HepG2 (cell line): ENCODE measurements around the gene EHD4. TPM values are rescaled to one million over a fixed set of nuclear protein-coding genes. Genes with fewer than 3 reads are reported as not detected.

Source experiments
- ATAC-seq: fragments of 200-7000 bp; cut with Tn5 transposase; 3 replicates; pipeline ENCODE4 v1.9.1; 2020; ENCODE audit warnings: mild to moderate bottlenecking, moderate library complexity
- BruUV-seq: library from RNA; stranded (reverse); fragments of 400-500 nt; replicated peaks from 2 replicates; lab custom pipeline; 2021; lab: Mats Ljungman, UMichigan
- CTCF ChIA-PET: fragments of 300-600 bp; formaldehyde crosslinking; extraction: SDS; loops from one replicate; lab custom pipeline; 2021; ENCODE audit warnings: low total read pairs, inconsistent platforms, low intra/inter-chr PET ratio; lab: Yijun Ruan, JAX
- POLR2A ChIA-PET: fragments of 350-600 bp; sonication (Branson Sonifier 250); formaldehyde crosslinking; loops from one replicate; lab custom pipeline; 2020; ENCODE audit warnings: antibody characterized with exemption, inconsistent platforms; lab: Yijun Ruan, JAX
- DNase-seq: peaks from one replicate; pipeline ENCODE4 v3.0.0-alpha.2; 2015; ENCODE audit warnings: low spot score
- FAIRE-seq: peaks from 3 replicates; lab custom pipeline; 2011; peaks lifted over from hg19 to GRCh38; lab: Jason Lieb, UNC
- H2AFZ ChIP-seq: one replicate; pipeline ENCODE4 v1.6.1; 2011; ENCODE audit warnings: low read length, inconsistent platforms
- H3K27ac ChIP-seq: fragments of 300-600 bp; 3 replicates; pipeline ENCODE4 v1.8.0; 2011; ENCODE audit warnings: mixed run types, mild to moderate bottlenecking, mixed read lengths, low read length, inconsistent platforms; ENCODE audit not compliant: insufficient read depth; ENCODE audit errors: extremely low read length
- H3K27me3 ChIP-seq, 2 experiments: fragments of 200-600 bp in 1 of 2; 2 replicates in 1 of 2; 3 replicates in 1 of 2; pipeline versions ENCODE4 v1.6.0 to v1.8.0; 2011; ENCODE audit warnings: low read length in 2 of 2, mild to moderate bottlenecking in 2 of 2, moderate library complexity in 2 of 2, inconsistent platforms in 1 of 2; ENCODE audit not compliant: insufficient read depth in 2 of 2, control insufficient read depth in 1 of 2
- H3K36me3 ChIP-seq, 2 experiments: fragments of 200-600 bp in 1 of 2; replicated peaks in 1 of 2; 2 replicates in 1 of 2; 3 replicates in 1 of 2; pipeline versions ENCODE4 v1.5.1 to v1.8.0; 2011; ENCODE audit warnings: low read length in 2 of 2, inconsistent platforms in 1 of 2; ENCODE audit not compliant: insufficient read depth in 2 of 2, control insufficient read depth in 1 of 2
- H3K4me1 ChIP-seq: 2 replicates; pipeline ENCODE4 v1.5.1; 2012; ENCODE audit warnings: low read length, inconsistent platforms; ENCODE audit not compliant: insufficient read depth
- H3K4me2 ChIP-seq: 2 replicates; pipeline ENCODE4 v1.6.0; 2011; ENCODE audit warnings: low read depth, low read length, inconsistent platforms
- H3K4me3 ChIP-seq, 3 experiments: fragments of 200-600 bp in 1 of 3; sonication (generic), shearing (Covaris generic) in 1 of 3; replicated peaks in 1 of 3; 2 replicates each; pipeline ENCODE4 v1.5.1; 2011 to 2016; ENCODE audit warnings: low read length in 3 of 3, inconsistent platforms in 2 of 3, low read depth in 2 of 3, mild to moderate bottlenecking in 2 of 3, control low read depth in 1 of 3, mixed read lengths in 1 of 3; ENCODE audit not compliant: insufficient read depth in 1 of 3
- H3K79me2 ChIP-seq: one replicate; pipeline ENCODE4 v1.6.1; 2011; ENCODE audit warnings: low read length, inconsistent platforms; ENCODE audit not compliant: insufficient read depth
- H3K9ac ChIP-seq: 2 replicates; pipeline ENCODE4 v1.6.0; 2011; ENCODE audit warnings: mild to moderate bottlenecking, low read depth, low read length, inconsistent platforms; ENCODE audit not compliant: insufficient read depth
- H3K9me3 ChIP-seq: 2 replicates; pipeline ENCODE4 v1.5.1; 2012; ENCODE audit warnings: mild to moderate bottlenecking, low read length
- H4K20me1 ChIP-seq: 2 replicates; pipeline ENCODE4 v1.6.0; 2011; ENCODE audit warnings: inconsistent platforms, mild to moderate bottlenecking, low read length, moderate library complexity; ENCODE audit not compliant: insufficient read depth
- AKAP8 ChIP-seq: sonication (generic); formaldehyde crosslinking; IDR thresholded peaks from 2 replicates; pipeline ENCODE4 v1.5.1; 2020; ENCODE audit warnings: mild to moderate bottlenecking, missing genetic modification reagents
- CCDC6 ChIP-seq: sonication (generic); formaldehyde crosslinking; IDR thresholded peaks from 2 replicates; pipeline ENCODE4 v1.8.1; 2022; ENCODE audit warnings: mild to moderate bottlenecking, missing genetic modification reagents, moderate library complexity
- GATAD2A ChIP-seq: IDR thresholded peaks from 2 replicates; pipeline ENCODE4 v1.6.1; 2016
- MEF2D ChIP-seq: sonication (generic); formaldehyde crosslinking; IDR thresholded peaks from 2 replicates; pipeline ENCODE4 v1.5.1; 2020; ENCODE audit warnings: mild to moderate bottlenecking, missing genetic modification reagents
- SP1 ChIP-seq, 2 experiments: fragments of 450-650 bp in 1 of 2; sonication (generic) in 1 of 2; formaldehyde crosslinking in 1 of 2; IDR thresholded peaks; 2 replicates each; pipeline versions ENCODE4 v1.4.0 to v1.6.1; 2016 to 2020; ENCODE audit warnings: missing genetic modification reagents in 1 of 2
- XBP1 ChIP-seq: sonication (generic); formaldehyde crosslinking; IDR thresholded peaks from 2 replicates; pipeline ENCODE4 v1.5.0; 2020; ENCODE audit warnings: missing genetic modification reagents
- YEATS2 ChIP-seq: sonication (generic); formaldehyde crosslinking; IDR thresholded peaks from 2 replicates; pipeline ENCODE4 v1.4.0; 2020; ENCODE audit warnings: missing genetic modification reagents, borderline replicate concordance
- ZBTB49 ChIP-seq: sonication (generic); formaldehyde crosslinking; IDR thresholded peaks from 2 replicates; pipeline ENCODE4 v1.4.0; 2020; ENCODE audit warnings: missing genetic modification reagents, borderline replicate concordance
- ZNF296 ChIP-seq: sonication (generic); formaldehyde crosslinking; conservative IDR thresholded peaks from 2 replicates; pipeline ENCODE4 v1.5.0; 2020; ENCODE audit warnings: mild to moderate bottlenecking, missing genetic modification reagents
- ZNF570 ChIP-seq: sonication (generic); formaldehyde crosslinking; IDR thresholded peaks from 2 replicates; pipeline ENCODE4 v1.4.0; 2020; ENCODE audit warnings: mild to moderate bottlenecking, missing genetic modification reagents, borderline replicate concordance
- ZNF709 ChIP-seq: sonication (generic); formaldehyde crosslinking; IDR thresholded peaks from 2 replicates; pipeline ENCODE4 v1.5.0; 2020; ENCODE audit warnings: mild to moderate bottlenecking, missing genetic modification reagents
- WGBS: methylation state at CpG from one replicate; pipeline ENCODE4 v1.1.6; 2017; ENCODE audit warnings: low lambda C conversion rate; 5-methylcytosine and 5-hydroxymethylcytosine counted together
- in situ Hi-C: cut with HindIII; loops from 2 replicates; pipeline ENCODE4 v1.10.0; 2017; ENCODE audit warnings: low pct_unique_long_range_greater_than_20kb; ENCODE audit not compliant: extremely low pct_ligation_motif_present
- intact Hi-C: fragments of 100-400 bp; cut with micrococcal nuclease; formaldehyde crosslinking; loops from one replicate; pipeline ENCODE4 v1.10.0; 2022; ENCODE audit not compliant: unreplicated experiment
- polyA plus RNA-seq, 8 experiments: library from polyadenylated mRNA; depleted of rRNA in 3 of 8; stranded (reverse) in 7 of 8; unstranded in 1 of 8; fragments of >200 nt; fragmentation: Illumina TruSeq in 4 of 8; extraction: Trizol in 4 of 8; gene quantifications; 2 replicates each; pipeline versions ENCODE4 v1.2.1 to v1.2.3, GENCODE V29; 2011 to 2016; ENCODE audit warnings: low read depth in 4 of 8, missing spikeins in 1 of 8, mixed read lengths in 1 of 8; ENCODE audit not compliant: insufficient read depth in 1 of 8
- total RNA-seq, 5 experiments: library from RNA; depleted of rRNA; stranded (reverse); fragments of >200 nt; fragmentation: Illumina TruSeq; extraction: Trizol; gene quantifications; 2 replicates each; pipeline ENCODE4 v1.2.3, GENCODE V29; 2016; ENCODE audit warnings: low read depth in 1 of 5
- TF ChIP-seq, protein P1 (sequence below): conservative IDR thresholded peaks from 2 replicates; pipeline ENCODE4 v1.6.1; 2018; ENCODE audit warnings: missing genetic modification reagents
- TF ChIP-seq, protein P2 (sequence below): sonication (generic); formaldehyde crosslinking; IDR thresholded peaks from 2 replicates; pipeline ENCODE4 v1.5.0; 2020; ENCODE audit warnings: missing genetic modification reagents, mild to moderate bottlenecking, borderline replicate concordance

The EHD4 gene
- total and polyA plus RNA-seq, 2 of the 13 experiments (the other 11 are each of a cell fraction or from before 2014, with no cell fraction given), result 3.1 to 4.8 TPM

- POLR2A ChIA-PET, result no interaction called here
- CTCF ChIA-PET, result no interaction called here
- H3K9me3 ChIP-seq, result no peaks in the 10 kb centered on the region
- H2AFZ ChIP-seq, result no peak overlapping the region
- ATAC-seq (no peak), FAIRE-seq (no peak), DNase-seq (no peak)
- no TSS peak for BruUV-seq
- H4K20me1 ChIP-seq, result no peaks in the 10 kb centered on the region
- no peaks in the 10 kb centered on the region for H3K79me2 ChIP-seq
- H3K27ac ChIP-seq, result no peak overlapping the region
- H3K9ac ChIP-seq, result no peak overlapping the region
- peaks cover 14% of the 10 kb centered on the region for H3K4me1 ChIP-seq
- no peak overlapping the region for H3K4me2 ChIP-seq
- in situ Hi-C loops (no loop called here), intact Hi-C loops (no loop called here)
- H3K36me3 ChIP-seq, result no peaks in the 10 kb centered on the region
- TF ChIP-seq XBP1 (CRISPR knock-in tag) (no peak), CCDC6 (CRISPR knock-in tag) (no peak), ZNF709 (CRISPR knock-in tag) (no peak), AKAP8 (CRISPR knock-in tag) (no peak), GATAD2A (CRISPR knock-in tag) (no peak), ZNF570 (CRISPR knock-in tag) (no peak), SP1 (IDR thresholded peaks at IDR 0.05) (no peak), SP1 (CRISPR knock-in tag; IDR thresholded peaks at IDR 0.05) (no peak)
- peaks cover 11 to 87% of the 10 kb centered on the region in 2 experiments for H3K27me3 ChIP-seq
- WGBS, result 38% methylated on average over 6 of the region's 19 CpGs
- no peak overlapping the region for H3K4me3 ChIP-seq
Observed at GRCh38 chr15:41871175-41871905, 101.0 kb downstream of the EHD4 start.

- Histone ChIP-seq H4K20me1 (no peaks in the 10 kb centered on the region), H3K27ac (no peak overlapping the region), H3K27me3 (peaks cover 11 to 80% of the 10 kb centered on the region in 2 experiments), H3K9me3 (no peaks in the 10 kb centered on the region), H3K4me2 (no peak overlapping the region), H3K79me2 (no peaks in the 10 kb centered on the region), H3K36me3 (no peaks in the 10 kb centered on the region), H2AFZ (no peak overlapping the region), H3K9ac (no peak overlapping the region), H3K4me1 (peaks cover 20% of the 10 kb centered on the region), H3K4me3 (no peak overlapping the region)
- DNase-seq (no peak), ATAC-seq (no peak), FAIRE-seq (no peak)
- in situ Hi-C loops, result no loop called here
- no TSS peak for BruUV-seq
- 46% methylated on average over 7 of the region's 9 CpGs for WGBS
- ChIA-PET CTCF (no interaction called here), POLR2A (no interaction called here)
- intact Hi-C loops, result no loop called here
- TF ChIP-seq MEF2D (CRISPR knock-in tag), result no peak
- TF ChIP-seq, protein P1, sequence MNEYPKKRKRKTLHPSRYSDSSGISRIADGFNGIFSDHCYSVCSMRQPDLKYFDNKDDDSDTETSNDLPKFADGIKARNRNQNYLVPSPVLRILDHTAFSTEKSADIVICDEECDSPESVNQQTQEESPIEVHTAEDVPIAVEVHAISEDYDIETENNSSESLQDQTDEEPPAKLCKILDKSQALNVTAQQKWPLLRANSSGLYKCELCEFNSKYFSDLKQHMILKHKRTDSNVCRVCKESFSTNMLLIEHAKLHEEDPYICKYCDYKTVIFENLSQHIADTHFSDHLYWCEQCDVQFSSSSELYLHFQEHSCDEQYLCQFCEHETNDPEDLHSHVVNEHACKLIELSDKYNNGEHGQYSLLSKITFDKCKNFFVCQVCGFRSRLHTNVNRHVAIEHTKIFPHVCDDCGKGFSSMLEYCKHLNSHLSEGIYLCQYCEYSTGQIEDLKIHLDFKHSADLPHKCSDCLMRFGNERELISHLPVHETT, result no peak
- TF ChIP-seq YEATS2 (CRISPR knock-in tag), result no peak
- TF ChIP-seq ZNF296 (CRISPR knock-in tag), result no peak
- no peak for TF ChIP-seq ZBTB49 (CRISPR knock-in tag)
- TF ChIP-seq, protein P2, sequence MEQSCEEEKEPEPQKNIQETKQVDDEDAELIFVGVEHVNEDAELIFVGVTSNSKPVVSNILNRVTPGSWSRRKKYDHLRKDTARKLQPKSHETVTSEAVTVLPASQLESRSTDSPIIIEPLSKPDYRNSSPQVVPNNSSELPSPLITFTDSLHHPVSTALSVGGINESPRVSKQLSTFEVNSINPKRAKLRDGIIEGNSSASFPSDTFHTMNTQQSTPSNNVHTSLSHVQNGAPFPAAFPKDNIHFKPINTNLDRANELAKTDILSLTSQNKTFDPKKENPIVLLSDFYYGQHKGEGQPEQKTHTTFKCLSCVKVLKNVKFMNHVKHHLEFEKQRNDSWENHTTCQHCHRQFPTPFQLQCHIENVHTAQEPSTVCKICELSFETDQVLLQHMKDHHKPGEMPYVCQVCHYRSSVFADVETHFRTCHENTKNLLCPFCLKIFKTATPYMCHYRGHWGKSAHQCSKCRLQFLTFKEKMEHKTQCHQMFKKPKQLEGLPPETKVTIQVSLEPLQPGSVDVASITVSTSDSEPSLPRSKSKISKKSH (CRISPR knock-in tag), result no peak
Observed at GRCh38 chr15:41870689-41871081, 101.7 kb downstream of the EHD4 start.
